ENCODE measurements around the gene PPFIA3. TPM values are rescaled to one million over a fixed set of nuclear protein-coding genes. Genes with fewer than 3 reads are reported as not detected.
"Not testable (repeated sequence)": the region's sequence is repeated elsewhere in the genome, so short reads cannot be mapped to it uniquely, and the experiment has no call there.

PPFIA3 gene
- total and polyA plus RNA-seq, 2 experiments from 2014 or later: 4.4 to 8.2 TPM

GRCh38 chr19:49180659-49181058 lies 61.3 kb downstream of the PPFIA3 start:
- Histone ChIP-seq H2AFZ (no peak overlapping the region), H3K9me3 (ENCODE audit: low read depth) (no peaks in the 10 kb centered on the region), H3K27ac (no peak overlapping the region), H4K20me1 (ENCODE audit: insufficient read depth, poor library complexity, severe bottlenecking) (no peaks in the 10 kb centered on the region), H3K4me2 (no peak overlapping the region), H3K4me1 (ENCODE audit: insufficient read depth) (no peaks in the 10 kb centered on the region), H3K79me2 (no peaks in the 10 kb centered on the region), H3K9me2 (replicated peaks; ENCODE audit: insufficient read depth) (no peaks in the 10 kb centered on the region), H3K36me3 (replicated peaks; ENCODE audit: insufficient read depth, low read depth) (no peaks in the 10 kb centered on the region), H3K27me3 (no peaks in the 10 kb centered on the region), H3K4me3 (no peak overlapping the region)
- WGBS (ENCODE audit: low lambda C conversion rate, missing lambda C conversion rate): 96% methylated on average over 4 of the region's 4 CpGs
- no peak for TF ChIP-seq CTCF (IDR thresholded peaks at IDR 0.05; ENCODE audit: poor library complexity)
- TF ChIP-seq EZH2phosphoT487 (IDR thresholded peaks at IDR 0.05; ENCODE audit: low read depth, severe bottlenecking, unreplicated experiment): no peak
- TF ChIP-seq EZH2 (IDR thresholded peaks at IDR 0.05; ENCODE audit: borderline replicate concordance): no peak
- no peak for DNase-seq (ENCODE audit: low spot score)

- not testable (repeated sequence) for H3K4me2 ChIP-seq; H3K9me3 ChIP-seq (ENCODE audit: low read depth); H3K4me1 ChIP-seq (ENCODE audit: insufficient read depth); H4K20me1 ChIP-seq (ENCODE audit: insufficient read depth, poor library complexity, severe bottlenecking); H2AFZ ChIP-seq; H3K27ac ChIP-seq; DNase-seq (ENCODE audit: low spot score); H3K9me2 ChIP-seq (replicated peaks; ENCODE audit: insufficient read depth); H3K4me3 ChIP-seq; H3K27me3 ChIP-seq; H3K79me2 ChIP-seq; H3K36me3 ChIP-seq (replicated peaks; ENCODE audit: insufficient read depth, low read depth)
- 97% methylated on average over 14 of the region's 20 CpGs for WGBS (ENCODE audit: low lambda C conversion rate, missing lambda C conversion rate)
These were observed 62.9 kb downstream of the PPFIA3 start for GRCh38 chr19:49182010-49182847.

- Histone ChIP-seq H3K9me3 (ENCODE audit: low read depth) (no peaks in the 10 kb centered on the region), H3K27me3 (no peaks in the 10 kb centered on the region), H3K4me1 (ENCODE audit: insufficient read depth) (no peaks in the 10 kb centered on the region), H3K36me3 (replicated peaks; ENCODE audit: insufficient read depth, low read depth) (no peaks in the 10 kb centered on the region), H3K79me2 (no peaks in the 10 kb centered on the region), H3K4me3 (no peak overlapping the region), H3K4me2 (no peak overlapping the region), H2AFZ (no peak overlapping the region), H3K27ac (no peak overlapping the region), H3K9me2 (replicated peaks; ENCODE audit: insufficient read depth) (no peaks in the 10 kb centered on the region), H4K20me1 (ENCODE audit: insufficient read depth, poor library complexity, severe bottlenecking) (no peaks in the 10 kb centered on the region)
- TF ChIP-seq CTCF (IDR thresholded peaks at IDR 0.05; ENCODE audit: poor library complexity) (no peak), EZH2phosphoT487 (IDR thresholded peaks at IDR 0.05; ENCODE audit: low read depth, severe bottlenecking, unreplicated experiment) (no peak), EZH2 (IDR thresholded peaks at IDR 0.05; ENCODE audit: borderline replicate concordance) (no peak)
- WGBS (ENCODE audit: low lambda C conversion rate, missing lambda C conversion rate): 94% methylated on average over 17 of the region's 26 CpGs
- no peak for DNase-seq (ENCODE audit: low spot score)
These were observed 63.6 kb downstream of the PPFIA3 start for GRCh38 chr19:49182848-49183375.

GRCh38 chr19:49186108-49186507 lies 66.8 kb downstream of the PPFIA3 start:
- no peak overlapping the region for H3K4me2 ChIP-seq
- TF ChIP-seq CTCF (IDR thresholded peaks at IDR 0.05; ENCODE audit: poor library complexity) (no peak), EZH2 (IDR thresholded peaks at IDR 0.05; ENCODE audit: borderline replicate concordance) (no peak), EZH2phosphoT487 (IDR thresholded peaks at IDR 0.05; ENCODE audit: low read depth, severe bottlenecking, unreplicated experiment) (no peak)
- 75% methylated on average over 5 of the region's 5 CpGs for WGBS (ENCODE audit: low lambda C conversion rate, missing lambda C conversion rate)
- no peak for DNase-seq (ENCODE audit: low spot score)
- no peaks in the 10 kb centered on the region for H3K79me2 ChIP-seq
- no peaks in the 10 kb centered on the region for H3K36me3 ChIP-seq (replicated peaks; ENCODE audit: insufficient read depth, low read depth)
- H3K4me1 ChIP-seq (ENCODE audit: insufficient read depth): no peaks in the 10 kb centered on the region
- no peak overlapping the region for H2AFZ ChIP-seq
- no peak overlapping the region for H3K27ac ChIP-seq
- no peaks in the 10 kb centered on the region for H3K9me3 ChIP-seq (ENCODE audit: low read depth)
- no peaks in the 10 kb centered on the region for H3K27me3 ChIP-seq
- no peaks in the 10 kb centered on the region for H4K20me1 ChIP-seq (ENCODE audit: insufficient read depth, poor library complexity, severe bottlenecking)
- H3K4me3 ChIP-seq: no peak overlapping the region
- H3K9me2 ChIP-seq (replicated peaks; ENCODE audit: insufficient read depth): no peaks in the 10 kb centered on the region
